ENCODE data around the gene ROBO3. TPM values are rescaled to one million over a fixed set of nuclear protein-coding genes. Genes with fewer than 3 reads are reported as not detected.
A peak's percentile ranks its signal among the peaks of the same experiment; 100 is the strongest.

The ROBO3 gene
- total and polyA plus RNA-seq, 2 of the 8 experiments (the other 6 are each of a cell fraction or from before 2014, with no cell fraction given): 12.1 to 24.6 TPM

DNA sequence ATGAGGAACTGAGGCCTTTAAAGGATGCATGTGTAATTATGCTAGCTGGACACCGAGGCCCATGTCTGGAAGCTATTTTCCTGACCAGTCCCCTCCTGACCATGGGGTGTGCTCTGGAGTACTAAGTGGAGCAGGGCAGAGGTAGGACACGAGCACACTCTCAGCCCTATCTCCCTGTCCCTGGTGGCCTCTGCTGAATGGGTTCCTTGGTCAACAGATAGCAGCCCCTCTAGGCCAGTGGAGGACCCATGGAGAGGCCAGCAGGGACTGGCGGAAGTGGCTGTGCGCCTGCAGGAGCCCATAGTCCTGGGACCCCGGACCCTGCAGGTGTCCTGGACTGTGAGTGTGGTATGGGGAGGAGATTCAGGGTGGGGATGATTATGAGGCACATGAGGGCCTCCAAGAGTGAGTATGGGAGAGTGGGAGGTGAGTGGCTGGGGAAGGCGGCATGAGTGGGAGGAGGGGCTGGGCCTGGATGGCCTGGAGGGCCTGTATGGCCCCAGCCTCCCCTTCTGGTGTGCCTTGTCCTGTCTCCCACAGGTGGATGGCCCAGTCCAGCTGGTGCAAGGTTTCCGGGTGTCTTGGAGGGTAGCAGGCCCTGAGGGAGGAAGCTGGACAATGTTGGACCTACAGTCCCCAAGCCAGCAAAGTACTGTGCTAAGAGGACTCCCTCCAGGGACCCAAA lies 9.5 kb downstream of the ROBO3 start:
- WGBS, 2 experiments (ENCODE audit: extremely low coverage in 1 of 2, insufficient coverage in 1 of 2, insufficient read length in 1 of 2, insufficient replicate concordance in 2 of 2, low coverage in 1 of 2, low lambda C conversion rate in 2 of 2, missing lambda C conversion rate in 1 of 2): 88% methylated on average over 7 of the region's 7 CpGs; no CpG with 5 or more reads in 1 of the 2 experiments
- H3K27me3 ChIP-seq (replicated peaks in 1 of 4; ENCODE audit: control insufficient read depth in 3 of 4, extremely low read depth in 1 of 4, insufficient read depth in 3 of 4, low read length in 3 of 4): peaks cover 18 to 63% (median 55%) of the 10 kb centered on the region in 4 experiments
- no peaks in the 10 kb centered on the region for H3K79me1 ChIP-seq (ENCODE audit: low read depth, low read length)

More for the DNA sequence above, 9.5 kb downstream of the ROBO3 start:
- H2BK5ac ChIP-seq (ENCODE audit: low read depth, low read length): no peak overlapping the region
- H3K79me2 ChIP-seq (ENCODE audit: control insufficient read depth in 1 of 2, insufficient read depth in 2 of 2, low read length in 2 of 2): no peaks in the 10 kb centered on the region
- no peak overlapping the region for H3K4ac ChIP-seq (replicated peaks; ENCODE audit: insufficient read length, low read depth, low read length)
- H3K4me2 ChIP-seq (ENCODE audit: insufficient read depth in 1 of 2, low read depth in 2 of 2, low read length in 2 of 2): no peak overlapping the region
- H2BK120ac ChIP-seq (replicated peaks; ENCODE audit: low read depth, low read length): no peak overlapping the region
- H4K20me1 ChIP-seq (replicated peaks in 1 of 2; ENCODE audit: control insufficient read depth in 1 of 2, insufficient read depth in 2 of 2, low read length in 2 of 2): peaks cover 0 to 4% of the 10 kb centered on the region in 2 experiments
- DNase-seq (ENCODE audit: low read depth in 1 of 2, low spot score in 2 of 2) (no peak), FAIRE-seq (no peak)
- H3K23me2 ChIP-seq (ENCODE audit: low read depth, low read length): peaks cover 8% of the 10 kb centered on the region; the same call in 1 of the 2 replicates
- H2BK12ac ChIP-seq (ENCODE audit: low read depth, low read length): no peak overlapping the region
- CTCF ChIA-PET (ENCODE audit: partially characterized antibody): interaction anchor here (1.6 to 3.0 kb wide), 4 partner anchors 8 to 37 kb away, joined by 3 to 22 read pairs (median 14); no protein-coding TSS in a partner anchor
- H3K9ac ChIP-seq (replicated peaks in 1 of 4; ENCODE audit: extremely low read depth in 1 of 4, low read depth in 3 of 4, low read length in 3 of 4): no peak overlapping the region
- TF ChIP-seq JUN (IDR thresholded peaks at IDR 0.05; ENCODE audit: low read depth, low read length) (no peak), SUZ12 (IDR thresholded peaks at IDR 0.05; ENCODE audit: low read length) (no peak), SIX5 (IDR thresholded peaks at IDR 0.05; ENCODE audit: low read depth, low read length) (no peak), TAF7 (optimal IDR thresholded peaks at IDR 0.05; ENCODE audit: borderline replicate concordance, low read depth, low read length) (no peak), RAD21 (IDR thresholded peaks at IDR 0.05 in 1 of 2, conservative IDR thresholded peaks at IDR 0.05 in 1 of 2; ENCODE audit: low read depth in 2 of 2, low read length in 2 of 2) (no peak)
- H3K4me1 ChIP-seq (replicated peaks in 1 of 4; ENCODE audit: control insufficient read depth in 3 of 4, insufficient read depth in 4 of 4, low read length in 3 of 4): peaks cover 0 to 12% (median 8%) of the 10 kb centered on the region in 4 experiments; a peak in 5 of 7 replicates
- POLR2A ChIA-PET (ENCODE audit: partially characterized antibody): interaction anchor here (0.6 kb wide), 1 partner anchor 14 kb away, joined by 4 read pairs; no protein-coding TSS in a partner anchor
- no peak overlapping the region for H3K4me3 ChIP-seq (ENCODE audit: extremely low read depth in 1 of 4, insufficient read depth in 2 of 4, low read depth in 3 of 4, low read length in 4 of 4)
- no peak overlapping the region for H2AFZ ChIP-seq (ENCODE audit: low read length)
- no peak overlapping the region for H3K14ac ChIP-seq (ENCODE audit: insufficient read length)
- no peak overlapping the region for H3K27ac ChIP-seq (ENCODE audit: low read depth, low read length)
- H2AK5ac ChIP-seq (ENCODE audit: low read depth, low read length): no peak overlapping the region
- no peak overlapping the region for H2BK20ac ChIP-seq (ENCODE audit: low read length)
- H4K8ac ChIP-seq (ENCODE audit: extremely low read depth, insufficient read depth, low read length): no peak overlapping the region
- H4K91ac ChIP-seq (replicated peaks; ENCODE audit: insufficient read length, low read length): no peak overlapping the region
- no peak overlapping the region for H4K5ac ChIP-seq (ENCODE audit: insufficient read length, low read depth, low read length)
- H3K36me3 ChIP-seq (ENCODE audit: control insufficient read depth in 2 of 4, insufficient read depth in 4 of 4, low read length in 3 of 4): no peaks in the 10 kb centered on the region
- H3K23ac ChIP-seq (ENCODE audit: insufficient read length): no peak overlapping the region
- H3K18ac ChIP-seq (ENCODE audit: extremely low read depth, low read length): no peak overlapping the region
- H3K9me3 ChIP-seq (ENCODE audit: insufficient read depth in 2 of 2, low read depth in 1 of 2, low read length in 1 of 2): no peaks in the 10 kb centered on the region
- H2BK15ac ChIP-seq (ENCODE audit: low read length): peak overlapping the region; percentile 61; the same call in 1 of the 2 replicates
- H3K56ac ChIP-seq (replicated peaks; ENCODE audit: insufficient read length, low read depth, low read length): no peak overlapping the region

Data from H1 (cell line).